ENCODE data around the gene MPHOSPH9. TPM values are rescaled to one million over a fixed set of nuclear protein-coding genes. Genes with fewer than 3 reads are reported as not detected.
A peak's percentile ranks its signal among the peaks of the same experiment; 100 is the strongest.

The MPHOSPH9 gene
- total RNA-seq, 1 experiment from 2014 or later, result 60.5 TPM

GRCh38 chr12:123266679-123267277 lies 33.8 kb upstream of the MPHOSPH9 start:
- TF ChIP-seq CTCF (conservative IDR thresholded peaks at IDR 0.05), result no peak
- no peak overlapping the region for H2BK120ac ChIP-seq (ENCODE audit: low read depth, low read length, poor library complexity, severe bottlenecking)
- H3K9me3 ChIP-seq (ENCODE audit: control insufficient read depth, low read depth, low read length), result no peaks in the 10 kb centered on the region
- H3K23me2 ChIP-seq (ENCODE audit: insufficient read length, low read depth, low read length, poor library complexity, severe bottlenecking), result peaks cover 9% of the 10 kb centered on the region
- no peak overlapping the region for H4K5ac ChIP-seq (ENCODE audit: insufficient read length, low read depth, low read length)
- Mint-ChIP-seq H3K27me3 (ENCODE audit: low read depth) (no peaks in the 10 kb centered on the region), H3K36me3 (ENCODE audit: insufficient read depth in 1 of 3, low read depth in 3 of 3) (peaks cover 26 to 69% (median 61%) of the 10 kb centered on the region in 3 experiments), H3K9me3 (peaks cover 0 to 3% of the 10 kb centered on the region in 2 experiments; a peak in 1 of 5 replicates), H3K4me1 (peaks cover 46 to 48% of the 10 kb centered on the region in 2 experiments), H3K4me3 (peak overlapping the region in 1 of 2 experiments; percentile 46; a peak in 1 of 5 replicates), H3K27ac (peak overlapping the region in 2 of 3 experiments; percentile 56 to 90; a peak in 4 of 7 replicates)
- DNase-seq, result no peak
- no peak overlapping the region for H2BK5ac ChIP-seq (ENCODE audit: insufficient read length, low read length)
- H3K79me2 ChIP-seq (ENCODE audit: insufficient read depth, low read length), result peaks cover 24% of the 10 kb centered on the region; the same call in 1 of the 2 replicates
- no peak overlapping the region for H3K9ac ChIP-seq (ENCODE audit: extremely low read depth, insufficient read length, low read length)
- H2BK12ac ChIP-seq (ENCODE audit: insufficient read length, low read depth, low read length), result no peak overlapping the region
- no peak overlapping the region for H2AFZ ChIP-seq (ENCODE audit: low read length)
- no peak overlapping the region for H2AK5ac ChIP-seq (ENCODE audit: insufficient read length, low read length)
- H3K18ac ChIP-seq (ENCODE audit: insufficient read length, low read depth, low read length), result no peak overlapping the region
- WGBS (ENCODE audit: extremely low coverage, insufficient read length, low lambda C conversion rate), result no CpG with 5 or more reads among the region's 19 CpGs
- no peak overlapping the region for H2BK15ac ChIP-seq (ENCODE audit: low read depth, low read length)
- no peak overlapping the region for H3K27ac ChIP-seq (ENCODE audit: insufficient read length, low read depth, low read length)
- no peak overlapping the region for H3K23ac ChIP-seq (ENCODE audit: insufficient read length, low read depth, low read length)
- H3K27me3 ChIP-seq (ENCODE audit: insufficient read depth, low read length), result no peaks in the 10 kb centered on the region
- peaks cover 2% of the 10 kb centered on the region for H3K79me1 ChIP-seq (ENCODE audit: insufficient read depth, low read depth, low read length, poor library complexity, severe bottlenecking)
- H4K91ac ChIP-seq (ENCODE audit: insufficient read length, low read depth, low read length), result no peak overlapping the region
- no peak overlapping the region for H3K4ac ChIP-seq (ENCODE audit: low read depth, low read length)
- H2BK20ac ChIP-seq (ENCODE audit: low read depth, low read length, poor library complexity, severe bottlenecking), result no peak overlapping the region
- H3K4me2 ChIP-seq (ENCODE audit: insufficient read depth, insufficient read length, low read length), result no peak overlapping the region
- H4K20me1 ChIP-seq (ENCODE audit: control insufficient read depth, insufficient read depth, insufficient read length), result no peaks in the 10 kb centered on the region
- H4K8ac ChIP-seq (replicated peaks; ENCODE audit: insufficient read length, low read depth, low read length), result no peak overlapping the region
- no peak overlapping the region for H3K14ac ChIP-seq (ENCODE audit: insufficient read depth, low read length)
- no peak overlapping the region for H3T11ph ChIP-seq (ENCODE audit: low read length)
- no peaks in the 10 kb centered on the region; the same call in 1 of the 2 replicates for H3K4me1 ChIP-seq (ENCODE audit: insufficient read depth, low read length)
- H3K56ac ChIP-seq (ENCODE audit: insufficient read length, low read depth, low read length), result no peak overlapping the region
